ENCODE results near the gene C11orf86. TPM values are rescaled to one million over a fixed set of nuclear protein-coding genes. Genes with fewer than 3 reads are reported as not detected.

C11orf86 gene
- total RNA-seq, 1 donor from 2014 or later: not detected

- no peak overlapping the region for H3K27ac ChIP-seq (ENCODE audit: low read depth, low read length)
Observed at GRCh38 chr11:66973956-66974580, 1.0 kb upstream of the C11orf86 start.

GRCh38 chr11:66975405-66976027 lies 412 bp downstream of the C11orf86 start:
- Histone ChIP-seq H3K9me3 (ENCODE audit: insufficient read depth, low read depth, low read length) (peaks cover 12% of the 10 kb centered on the region), H3K79me2 (ENCODE audit: insufficient read depth, low read length) (no peaks in the 10 kb centered on the region), H3K4me3 (ENCODE audit: insufficient read depth, low read depth, low read length) (no peak overlapping the region), H3K4me2 (ENCODE audit: low read length) (no peak overlapping the region), H3K36me3 (ENCODE audit: insufficient read depth, low read length) (no peaks in the 10 kb centered on the region), H3K27me3 (ENCODE audit: insufficient read depth, low read length) (no peaks in the 10 kb centered on the region), H3K9ac (ENCODE audit: low read length) (no peak overlapping the region), H3K4me1 (ENCODE audit: insufficient read depth, low read length) (peaks cover 15% of the 10 kb centered on the region), H3K27ac (ENCODE audit: low read depth, low read length) (no peak overlapping the region), H2AFZ (ENCODE audit: low read depth, low read length) (no peak overlapping the region), H4K20me1 (ENCODE audit: insufficient read depth, low read length) (no peaks in the 10 kb centered on the region)
- no peak for DNase-seq (ENCODE audit: low read depth)
- TF ChIP-seq EZH2 (IDR thresholded peaks at IDR 0.05; ENCODE audit: insufficient read depth, low read length): no peak
- no peak for TF ChIP-seq CTCF (IDR thresholded peaks at IDR 0.05; ENCODE audit: insufficient read depth, low read depth, low read length)
- Mint-ChIP-seq H3K27me3 (ENCODE audit: low read depth, unreplicated experiment) (peaks cover 2% of the 10 kb centered on the region), H3K36me3 (ENCODE audit: low read depth, unreplicated experiment) (no peaks in the 10 kb centered on the region), H3K4me3 (ENCODE audit: unreplicated experiment) (no peak overlapping the region), H3K9me3 (ENCODE audit: unreplicated experiment) (peaks cover 6% of the 10 kb centered on the region), H3K4me1 (ENCODE audit: low read depth, unreplicated experiment) (peaks cover 9% of the 10 kb centered on the region), H3K27ac (ENCODE audit: unreplicated experiment) (peak overlapping the region; percentile 6)
- FAIRE-seq: no peak

More at GRCh38 chr11:66973956-66974580, 1.0 kb upstream of the C11orf86 start:
- Mint-ChIP-seq H3K36me3 (ENCODE audit: low read depth, unreplicated experiment) (no peaks in the 10 kb centered on the region), H3K4me1 (ENCODE audit: low read depth, unreplicated experiment) (peaks cover 20% of the 10 kb centered on the region), H3K9me3 (ENCODE audit: unreplicated experiment) (peaks cover 4% of the 10 kb centered on the region), H3K27ac (ENCODE audit: unreplicated experiment) (no peak overlapping the region), H3K4me3 (ENCODE audit: unreplicated experiment) (no peak overlapping the region), H3K27me3 (ENCODE audit: low read depth, unreplicated experiment) (peaks cover 2% of the 10 kb centered on the region)
- H3K27me3 ChIP-seq (ENCODE audit: insufficient read depth, low read length): no peaks in the 10 kb centered on the region
- no peak overlapping the region for H2AFZ ChIP-seq (ENCODE audit: low read depth, low read length)
- H3K36me3 ChIP-seq (ENCODE audit: insufficient read depth, low read length): no peaks in the 10 kb centered on the region
- H3K4me2 ChIP-seq (ENCODE audit: low read length): no peak overlapping the region
- no peak for TF ChIP-seq CTCF (IDR thresholded peaks at IDR 0.05; ENCODE audit: insufficient read depth, low read depth, low read length)
- TF ChIP-seq EZH2 (IDR thresholded peaks at IDR 0.05; ENCODE audit: insufficient read depth, low read length): no peak
- no peaks in the 10 kb centered on the region for H4K20me1 ChIP-seq (ENCODE audit: insufficient read depth, low read length)
- peaks cover 8% of the 10 kb centered on the region for H3K9me3 ChIP-seq (ENCODE audit: insufficient read depth, low read depth, low read length)
- H3K4me3 ChIP-seq (ENCODE audit: insufficient read depth, low read depth, low read length): no peak overlapping the region
- no peaks in the 10 kb centered on the region for H3K79me2 ChIP-seq (ENCODE audit: insufficient read depth, low read length)
- H3K9ac ChIP-seq (ENCODE audit: low read length): no peak overlapping the region
- peaks cover 26% of the 10 kb centered on the region for H3K4me1 ChIP-seq (ENCODE audit: insufficient read depth, low read length)
- FAIRE-seq (no peak), DNase-seq (ENCODE audit: low read depth) (no peak)

GRCh38 chr11:66976028-66976467 lies 944 bp downstream of the C11orf86 start:
- Histone ChIP-seq H3K36me3 (ENCODE audit: insufficient read depth, low read length) (no peaks in the 10 kb centered on the region), H3K27ac (ENCODE audit: low read depth, low read length) (no peak overlapping the region), H3K4me2 (ENCODE audit: low read length) (no peak overlapping the region), H3K9ac (ENCODE audit: low read length) (no peak overlapping the region), H3K4me3 (ENCODE audit: insufficient read depth, low read depth, low read length) (no peak overlapping the region), H3K9me3 (ENCODE audit: insufficient read depth, low read depth, low read length) (peaks cover 12% of the 10 kb centered on the region), H3K79me2 (ENCODE audit: insufficient read depth, low read length) (no peaks in the 10 kb centered on the region), H4K20me1 (ENCODE audit: insufficient read depth, low read length) (no peaks in the 10 kb centered on the region), H3K4me1 (ENCODE audit: insufficient read depth, low read length) (peaks cover 11% of the 10 kb centered on the region), H2AFZ (ENCODE audit: low read depth, low read length) (no peak overlapping the region), H3K27me3 (ENCODE audit: insufficient read depth, low read length) (no peaks in the 10 kb centered on the region)
- Mint-ChIP-seq H3K36me3 (ENCODE audit: low read depth, unreplicated experiment) (no peaks in the 10 kb centered on the region), H3K27me3 (ENCODE audit: low read depth, unreplicated experiment) (peaks cover 2% of the 10 kb centered on the region), H3K4me3 (ENCODE audit: unreplicated experiment) (no peak overlapping the region), H3K4me1 (ENCODE audit: low read depth, unreplicated experiment) (peaks cover 3% of the 10 kb centered on the region), H3K27ac (ENCODE audit: unreplicated experiment) (peak overlapping the region; percentile 6), H3K9me3 (ENCODE audit: unreplicated experiment) (peaks cover 6% of the 10 kb centered on the region)
- FAIRE-seq: no peak
- DNase-seq (ENCODE audit: low read depth): no peak
- peak; percentile 58 for TF ChIP-seq CTCF (IDR thresholded peaks at IDR 0.05; ENCODE audit: insufficient read depth, low read depth, low read length)
- TF ChIP-seq EZH2 (IDR thresholded peaks at IDR 0.05; ENCODE audit: insufficient read depth, low read length): no peak
